Measurements from ENCODE around the gene FAM83B. TPM values are rescaled to one million over a fixed set of nuclear protein-coding genes. Genes with fewer than 3 reads are reported as not detected.

FAM83B gene
- total and polyA plus RNA-seq, 2 of the 13 experiments (the other 11 are each of a cell fraction or from before 2014, with no cell fraction given): not detected

DNA sequence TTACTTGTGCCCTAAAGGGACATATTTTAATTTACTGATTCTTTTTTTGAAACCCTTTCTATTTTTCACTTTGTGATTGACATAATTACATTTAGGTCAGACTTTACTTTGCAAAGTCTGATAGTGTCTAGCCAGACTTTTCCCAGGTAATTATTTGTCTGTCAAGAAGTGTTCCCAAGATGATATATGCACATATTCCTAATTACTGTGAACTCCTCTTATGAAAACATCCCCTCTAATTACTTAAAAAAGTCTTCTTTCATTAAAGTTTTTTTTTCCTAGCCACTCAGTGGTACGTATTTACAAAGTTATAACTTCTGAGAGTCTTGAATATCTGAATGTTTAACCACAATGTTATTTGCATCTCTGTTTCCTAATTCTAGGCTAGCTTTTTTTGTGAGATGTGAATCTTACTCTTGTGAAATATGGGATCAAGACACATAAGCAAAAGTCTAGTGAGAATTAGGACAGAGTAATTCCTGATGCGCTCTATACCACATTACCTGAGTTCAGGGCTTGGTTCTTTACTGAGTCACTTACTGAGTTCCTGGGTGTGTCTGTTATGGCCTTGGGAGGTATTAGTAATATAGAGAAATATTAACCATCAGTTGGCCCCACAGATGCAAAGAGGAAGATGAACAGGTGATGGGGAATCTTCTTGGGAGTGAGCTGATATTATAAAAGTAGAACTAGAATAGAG is 27.9 kb downstream of the FAM83B start:
- no peaks in the 10 kb centered on the region for H3K27me3 ChIP-seq (ENCODE audit: control insufficient read depth in 1 of 2, insufficient read depth in 2 of 2, low read length in 2 of 2)
- WGBS (ENCODE audit: low lambda C conversion rate): under 1% methylated on average over 2 of the region's 2 CpGs
- no peak overlapping the region for H2AFZ ChIP-seq (ENCODE audit: low read length)
- POLR2A ChIA-PET: no interaction called here
- no peak overlapping the region for H3K4me2 ChIP-seq (ENCODE audit: low read depth, low read length)
- H3K36me3 ChIP-seq (replicated peaks in 1 of 2; ENCODE audit: control insufficient read depth in 1 of 2, insufficient read depth in 2 of 2, low read length in 2 of 2): no peaks in the 10 kb centered on the region
- FAIRE-seq (no peak), DNase-seq (ENCODE audit: low spot score) (no peak), ATAC-seq (no peak)
- H3K79me2 ChIP-seq (ENCODE audit: insufficient read depth, low read length): no peaks in the 10 kb centered on the region
- H3K4me1 ChIP-seq (ENCODE audit: insufficient read depth, low read length): no peaks in the 10 kb centered on the region
- in situ Hi-C loops (cut with HindIII; ENCODE audit: extremely low pct_ligation_motif_present, low pct_unique_long_range_greater_than_20kb): loop anchor here (5.0 kb wide), 1 partner anchor 193 kb away; no protein-coding TSS in a partner anchor
- CTCF ChIA-PET (ENCODE audit: low intra/inter-chr PET ratio, low total read pairs): no interaction called here
- intact Hi-C loops (cut with micrococcal nuclease; ENCODE audit: unreplicated experiment): no loop called here
- H3K9me3 ChIP-seq (ENCODE audit: low read length): no peaks in the 10 kb centered on the region
- no peak overlapping the region for H3K4me3 ChIP-seq (replicated peaks in 1 of 3; ENCODE audit: insufficient read depth in 1 of 3, low read depth in 2 of 3, low read length in 3 of 3)
- H4K20me1 ChIP-seq (ENCODE audit: insufficient read depth, low read length): no peaks in the 10 kb centered on the region; the same call in 1 of the 2 replicates
- H3K27ac ChIP-seq (ENCODE audit: extremely low read length, insufficient read depth, low read length): no peak overlapping the region
- TF ChIP-seq CREBL2 (CRISPR knock-in tag; IDR thresholded peaks at IDR 0.05; ENCODE audit: borderline replicate concordance) (no peak), HNRNPUL1 (IDR thresholded peaks at IDR 0.05; ENCODE audit: low read depth, low read length) (no peak), KDM5B (CRISPR knock-in tag; IDR thresholded peaks at IDR 0.05; ENCODE audit: borderline replicate concordance) (no peak), ZNF234 (CRISPR knock-in tag; conservative IDR thresholded peaks at IDR 0.05) (no peak), ZBTB43 (CRISPR knock-in tag; conservative IDR thresholded peaks at IDR 0.05) (no peak), ZNF598 (CRISPR knock-in tag; IDR thresholded peaks at IDR 0.05; ENCODE audit: borderline replicate concordance) (no peak), ZNF430 (CRISPR knock-in tag; IDR thresholded peaks at IDR 0.05) (no peak), ZNF160 (CRISPR knock-in tag; IDR thresholded peaks at IDR 0.05) (no peak), KMT2A (CRISPR knock-in tag; IDR thresholded peaks at IDR 0.05) (no peak), ZNF629 (CRISPR knock-in tag; conservative IDR thresholded peaks at IDR 0.05) (no peak), AHR (CRISPR knock-in tag; IDR thresholded peaks at IDR 0.05) (no peak), CAMTA2 (CRISPR knock-in tag; IDR thresholded peaks at IDR 0.05; ENCODE audit: borderline replicate concordance) (no peak), ZNF143 (CRISPR knock-in tag; IDR thresholded peaks at IDR 0.05) (no peak), ZFP41 (CRISPR knock-in tag; IDR thresholded peaks at IDR 0.05; ENCODE audit: borderline replicate concordance) (no peak), ZNF776 (CRISPR knock-in tag; IDR thresholded peaks at IDR 0.05) (no peak)
- TF ChIP-seq, protein P1, sequence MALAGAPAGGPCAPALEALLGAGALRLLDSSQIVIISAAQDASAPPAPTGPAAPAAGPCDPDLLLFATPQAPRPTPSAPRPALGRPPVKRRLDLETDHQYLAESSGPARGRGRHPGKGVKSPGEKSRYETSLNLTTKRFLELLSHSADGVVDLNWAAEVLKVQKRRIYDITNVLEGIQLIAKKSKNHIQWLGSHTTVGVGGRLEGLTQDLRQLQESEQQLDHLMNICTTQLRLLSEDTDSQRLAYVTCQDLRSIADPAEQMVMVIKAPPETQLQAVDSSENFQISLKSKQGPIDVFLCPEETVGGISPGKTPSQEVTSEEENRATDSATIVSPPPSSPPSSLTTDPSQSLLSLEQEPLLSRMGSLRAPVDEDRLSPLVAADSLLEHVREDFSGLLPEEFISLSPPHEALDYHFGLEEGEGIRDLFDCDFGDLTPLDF (CRISPR knock-in tag; IDR thresholded peaks at IDR 0.05): no peak
- TF ChIP-seq, protein P2, sequence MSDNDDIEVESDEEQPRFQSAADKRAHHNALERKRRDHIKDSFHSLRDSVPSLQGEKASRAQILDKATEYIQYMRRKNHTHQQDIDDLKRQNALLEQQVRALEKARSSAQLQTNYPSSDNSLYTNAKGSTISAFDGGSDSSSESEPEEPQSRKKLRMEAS (IDR thresholded peaks at IDR 0.05): no peak
- no peak overlapping the region for H3K9ac ChIP-seq (ENCODE audit: insufficient read depth, low read depth, low read length)
- no TSS peak for BruUV-seq (replicated peaks)

Data from HepG2 (cell line).